Keratinocyte (primary cell): ENCODE measurements around the gene BOLA1.

Experiments
- EZH2 ChIP-seq: IDR thresholded peaks from one replicate; pipeline ENCODE4 v1.6.1; 2012; ENCODE audit warnings: inconsistent platforms, mild to moderate bottlenecking, low read length, moderate library complexity
- TF ChIP-seq, protein P1 (sequence below), 3 experiments: IDR thresholded peaks in 1 of 3; conservative IDR thresholded peaks in 1 of 3; optimal IDR thresholded peaks in 1 of 3; 2 replicates in 2 of 3; 3 replicates in 1 of 3; pipeline versions ENCODE3 to v1.5.1; 2011; ENCODE audit warnings: low read length in 3 of 3, mild to moderate bottlenecking in 3 of 3, moderate library complexity in 2 of 3, control low read depth in 1 of 3, inconsistent platforms in 1 of 3; ENCODE audit not compliant: insufficient read depth in 2 of 3; ENCODE audit errors: extremely low read depth in 1 of 3

DNA sequence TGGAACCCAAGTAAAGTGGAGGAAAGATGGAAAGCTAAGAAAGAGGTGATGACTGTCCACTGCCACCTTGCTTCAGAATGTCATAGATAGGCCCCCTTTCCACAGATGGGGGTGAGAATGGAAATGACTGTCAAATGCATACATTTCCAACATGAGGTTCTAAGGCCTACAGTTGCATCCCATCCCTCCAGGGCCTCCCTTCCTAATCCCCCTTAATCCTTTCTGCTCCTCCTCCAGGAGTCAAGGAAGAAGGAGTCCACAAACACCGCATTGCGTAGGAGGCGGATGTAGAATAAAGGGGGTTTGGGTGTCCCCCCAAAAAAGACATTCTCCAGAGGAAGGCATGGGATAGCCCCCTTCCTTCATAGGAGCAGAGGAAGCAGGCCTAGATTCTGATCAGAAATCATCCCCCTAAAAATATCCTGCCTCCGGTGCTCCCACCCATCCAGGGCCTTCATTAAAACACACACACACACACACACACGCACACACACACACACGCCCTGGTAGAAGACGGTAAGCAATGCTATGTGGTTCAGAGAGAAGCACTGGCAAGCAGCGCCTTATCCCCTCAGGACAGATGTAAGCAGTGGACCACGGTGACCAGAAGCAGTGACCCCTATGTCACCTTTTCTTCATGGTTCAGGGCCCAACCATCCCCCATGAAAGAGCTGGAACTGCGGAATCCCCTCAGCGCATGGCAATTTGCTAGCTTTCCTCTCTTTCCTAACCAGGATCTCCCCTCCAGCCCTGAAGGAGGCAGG is 16.2 kb downstream of the BOLA1 start:
- TF ChIP-seq, protein P1, sequence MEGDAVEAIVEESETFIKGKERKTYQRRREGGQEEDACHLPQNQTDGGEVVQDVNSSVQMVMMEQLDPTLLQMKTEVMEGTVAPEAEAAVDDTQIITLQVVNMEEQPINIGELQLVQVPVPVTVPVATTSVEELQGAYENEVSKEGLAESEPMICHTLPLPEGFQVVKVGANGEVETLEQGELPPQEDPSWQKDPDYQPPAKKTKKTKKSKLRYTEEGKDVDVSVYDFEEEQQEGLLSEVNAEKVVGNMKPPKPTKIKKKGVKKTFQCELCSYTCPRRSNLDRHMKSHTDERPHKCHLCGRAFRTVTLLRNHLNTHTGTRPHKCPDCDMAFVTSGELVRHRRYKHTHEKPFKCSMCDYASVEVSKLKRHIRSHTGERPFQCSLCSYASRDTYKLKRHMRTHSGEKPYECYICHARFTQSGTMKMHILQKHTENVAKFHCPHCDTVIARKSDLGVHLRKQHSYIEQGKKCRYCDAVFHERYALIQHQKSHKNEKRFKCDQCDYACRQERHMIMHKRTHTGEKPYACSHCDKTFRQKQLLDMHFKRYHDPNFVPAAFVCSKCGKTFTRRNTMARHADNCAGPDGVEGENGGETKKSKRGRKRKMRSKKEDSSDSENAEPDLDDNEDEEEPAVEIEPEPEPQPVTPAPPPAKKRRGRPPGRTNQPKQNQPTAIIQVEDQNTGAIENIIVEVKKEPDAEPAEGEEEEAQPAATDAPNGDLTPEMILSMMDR (optimal IDR thresholded peaks at IDR 0.05 in 1 of 3, IDR thresholded peaks at IDR 0.05 in 1 of 3, conservative IDR thresholded peaks at IDR 0.05 in 1 of 3; ENCODE audit: extremely low read depth in 1 of 3, insufficient read depth in 2 of 3, low read length in 3 of 3), result no peak
- TF ChIP-seq EZH2, result no peak
